Activated T-helper 1 cell treated with anti-CD3 and anti-CD28 coated beads, Interleukin-2, amount 50 U/mL, for 16 hours (primary cell): ENCODE data around the gene SERPINE1.
"Not testable (repeated sequence)": the region's sequence is repeated elsewhere in the genome, so short reads cannot be mapped to it uniquely, and the experiment has no call there.

ENCODE experiments used
- DNase-seq, 2 donors: peaks; one replicate each; pipeline ENCODE4 v3.0.0-alpha.2; 2020; ENCODE audit warnings: low read depth in 1 of 2, low spot score in 1 of 2

Gene SERPINE1

GRCh38 chr7:101121991-101122932 lies 4.6 kb upstream of the SERPINE1 start:
- DNase-seq, result no peak

GRCh38 chr7:101122933-101123702 lies 3.8 kb upstream of the SERPINE1 start:
- no peak for DNase-seq

GRCh38 chr7:101123703-101124068 lies 3.2 kb upstream of the SERPINE1 start:
- no peak for DNase-seq

GRCh38 chr7:101124376-101125056 lies 2.4 kb upstream of the SERPINE1 start:
- no peak for DNase-seq

- DNase-seq, result no peak
Observed at GRCh38 chr7:101125989-101126650, 784 bp upstream of the SERPINE1 start.

GRCh38 chr7:101127460-101128039 lies 646 bp downstream of the SERPINE1 start:
- no peak for DNase-seq

- DNase-seq, result no peak
Observed at GRCh38 chr7:101128040-101128834, 1.3 kb downstream of the SERPINE1 start.

- no peak for DNase-seq
Observed at GRCh38 chr7:101129603-101130117, 2.8 kb downstream of the SERPINE1 start.

GRCh38 chr7:101132626-101133600 lies 6.0 kb downstream of the SERPINE1 start:
- DNase-seq, result not testable (repeated sequence)

- no peak for DNase-seq
Observed at GRCh38 chr7:101133621-101134398, 6.9 kb downstream of the SERPINE1 start.

GRCh38 chr7:101134399-101134980 lies 7.6 kb downstream of the SERPINE1 start:
- no peak for DNase-seq

- no peak for DNase-seq
Observed at GRCh38 chr7:101137651-101138212, 10.8 kb downstream of the SERPINE1 start.

GRCh38 chr7:101138213-101138870 lies 11.4 kb downstream of the SERPINE1 start:
- DNase-seq, result peak; percentile 46 to 76

GRCh38 chr7:101140339-101140699 lies 13.4 kb downstream of the SERPINE1 start:
- no peak for DNase-seq

GRCh38 chr7:101140746-101141382 lies 14.0 kb downstream of the SERPINE1 start:
- DNase-seq, result no peak
